Measurements from ENCODE around the gene C5. TPM values are rescaled to one million over a fixed set of nuclear protein-coding genes. Genes with fewer than 3 reads are reported as not detected.
A peak's percentile ranks its signal among the peaks of the same experiment; 100 is the strongest.

The C5 gene
- total and polyA plus RNA-seq, 9 of the 15 experiments (the other 6 are each of a cell fraction or from before 2014, with no cell fraction given), result 0.08 to 0.91 (median 0.42) TPM

- TF ChIP-seq IRF9 (tag; IDR thresholded peaks at IDR 0.05) (no peak), HNRNPK (IDR thresholded peaks at IDR 0.05; ENCODE audit: low read depth, low read length, poor library complexity, severe bottlenecking) (no peak), ZNF584 (CRISPR knock-in tag; IDR thresholded peaks at IDR 0.05; ENCODE audit: low read depth) (no peak), HBP1 (CRISPR knock-in tag; IDR thresholded peaks at IDR 0.05) (no peak), SRSF7 (optimal IDR thresholded peaks at IDR 0.05; ENCODE audit: low read depth, low read length) (no peak), ZNF589 (CRISPR knock-in tag; IDR thresholded peaks at IDR 0.05; ENCODE audit: low read depth) (no peak), SMARCA5 (IDR thresholded peaks at IDR 0.05) (0 out of 2 replicates have a peak, but pooled peaks have one; percentile 37), HNRNPUL1 (IDR thresholded peaks at IDR 0.05; ENCODE audit: low read length) (no peak), NFATC3 (IDR thresholded peaks at IDR 0.05) (no peak), HDAC1 (IDR thresholded peaks at IDR 0.05) (0 out of 4 replicates have a peak, but pooled peaks of 1 of the 2 experiments have one; percentile 23), PHB2 (IDR thresholded peaks at IDR 0.05; ENCODE audit: low read depth) (no peak), HOXB6 (CRISPR knock-in tag; IDR thresholded peaks at IDR 0.05; ENCODE audit: borderline replicate concordance) (no peak), MXD1 (CRISPR knock-in tag; IDR thresholded peaks at IDR 0.05; ENCODE audit: borderline replicate concordance, poor library complexity, severe bottlenecking) (no peak)
These were observed 71.1 kb downstream of the C5 start (continued) for GRCh38 chr9:120978987-120979386.
